Fibroblast of lung (primary cell): ENCODE data around the gene FNDC11. TPM values are rescaled to one million over a fixed set of nuclear protein-coding genes. Genes with fewer than 3 reads are reported as not detected.

Experiments used
- DNase-seq, 2 donors: peaks; one replicate each; pipeline versions ENCODE4 v3.0.0 to v3.0.0-alpha.2; 2010; ENCODE audit warnings: low read depth in 2 of 2
- H2AFZ ChIP-seq: 2 replicates; pipeline ENCODE4 v1.5.1; 2012; ENCODE audit warnings: low read length, control low read depth, inconsistent platforms
- H3K27ac ChIP-seq: 2 replicates; pipeline ENCODE4 v1.5.1; 2011; ENCODE audit warnings: low read length, control low read depth; ENCODE audit not compliant: insufficient read depth
- H3K27me3 ChIP-seq: 2 replicates; pipeline ENCODE4 v1.5.1; 2011; ENCODE audit warnings: mild to moderate bottlenecking, low read length; ENCODE audit not compliant: control insufficient read depth, insufficient read depth
- H3K36me3 ChIP-seq: 2 replicates; pipeline ENCODE4 v1.5.1; 2011; ENCODE audit warnings: low read length; ENCODE audit not compliant: control insufficient read depth, insufficient read depth
- H3K4me1 ChIP-seq: 2 replicates; pipeline ENCODE4 v1.5.1; 2011; ENCODE audit warnings: low read length; ENCODE audit not compliant: control insufficient read depth, insufficient read depth; ENCODE audit errors: extremely low read depth
- H3K4me2 ChIP-seq: 2 replicates; pipeline ENCODE4 v1.5.1; 2011; ENCODE audit warnings: low read length, control low read depth; ENCODE audit not compliant: insufficient read depth; ENCODE audit errors: extremely low read depth
- H3K4me3 ChIP-seq, 4 experiments: fragments of 200-600 bp in 1 of 4; sonication (generic) in 1 of 4; replicated peaks in 1 of 4; 2 replicates each; pipeline ENCODE4 v1.5.1; 2011 to 2016; ENCODE audit warnings: low read length in 4 of 4, low read depth in 3 of 4, mild to moderate bottlenecking in 3 of 4, control low read depth in 2 of 4, inconsistent platforms in 1 of 4, mixed read lengths in 1 of 4; ENCODE audit not compliant: insufficient read depth in 1 of 4; ENCODE audit errors: control extremely low read depth in 1 of 4
- H3K79me2 ChIP-seq: 2 replicates; pipeline ENCODE4 v1.5.1; 2012; ENCODE audit warnings: mild to moderate bottlenecking, low read length, inconsistent platforms; ENCODE audit not compliant: control insufficient read depth, insufficient read depth
- H3K9ac ChIP-seq: 2 replicates; pipeline ENCODE4 v1.5.1; 2011; ENCODE audit warnings: mild to moderate bottlenecking, low read length, control low read depth; ENCODE audit not compliant: insufficient read depth
- H3K9me3 ChIP-seq: 2 replicates; pipeline ENCODE4 v1.5.1; 2012; ENCODE audit warnings: low read depth, low read length; ENCODE audit not compliant: control insufficient read depth, insufficient read depth
- H4K20me1 ChIP-seq: 2 replicates; pipeline ENCODE4 v1.5.1; 2011; ENCODE audit warnings: low read length; ENCODE audit not compliant: control insufficient read depth, insufficient read depth; ENCODE audit errors: extremely low read depth
- EZH2 ChIP-seq: IDR thresholded peaks from 2 replicates; pipeline ENCODE4 v1.5.1; 2012; ENCODE audit warnings: low read length, control low read depth, mild to moderate bottlenecking; ENCODE audit errors: missing control alignments
- polyA minus RNA-seq: library from RNA; depleted of rRNA, polyadenylated mRNA; stranded (reverse); fragments of >200 nt; gene quantifications from 2 replicates; pipeline ENCODE4 v1.2.3, GENCODE V29; 2011; ENCODE audit warnings: low replicate concordance
- polyA plus RNA-seq, 2 donors: library from polyadenylated mRNA; depleted of rRNA in 1 of 2; stranded (reverse) in 1 of 2; unstranded in 1 of 2; fragments of >200 nt; gene quantifications; 2 replicates each; pipeline ENCODE4 v1.2.1, GENCODE V29; 2011 to 2012; ENCODE audit warnings: missing spikeins in 1 of 2
- total RNA-seq: library from RNA; depleted of rRNA; stranded (reverse); fragments of >200 nt; gene quantifications from 2 replicates; pipeline ENCODE4 v1.2.1, GENCODE V29; 2014
- TF ChIP-seq, protein P1 (sequence below), 2 donors: IDR thresholded peaks in 1 of 2; conservative IDR thresholded peaks in 1 of 2; 1 replicate in 1 of 2; 2 replicates in 1 of 2; pipeline ENCODE4 v1.5.1; 2011 to 2012; ENCODE audit warnings: low read length in 2 of 2, control low read depth in 1 of 2, inconsistent platforms in 1 of 2, low read depth in 1 of 2, mild to moderate bottlenecking in 1 of 2

Gene FNDC11, protein sequence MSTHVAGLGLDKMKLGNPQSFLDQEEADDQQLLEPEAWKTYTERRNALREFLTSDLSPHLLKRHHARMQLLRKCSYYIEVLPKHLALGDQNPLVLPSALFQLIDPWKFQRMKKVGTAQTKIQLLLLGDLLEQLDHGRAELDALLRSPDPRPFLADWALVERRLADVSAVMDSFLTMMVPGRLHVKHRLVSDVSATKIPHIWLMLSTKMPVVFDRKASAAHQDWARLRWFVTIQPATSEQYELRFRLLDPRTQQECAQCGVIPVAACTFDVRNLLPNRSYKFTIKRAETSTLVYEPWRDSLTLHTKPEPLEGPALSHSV
- 1.0 and 1.7 TPM in 2 replicates for total RNA-seq
- polyA plus RNA-seq: 0.18 and 0.22 TPM in 2 replicates
- polyA plus RNA-seq (2012): 0.51 and 0.53 TPM in 2 replicates
- polyA minus RNA-seq: 0.11 and 0.31 TPM in 2 replicates

DNA sequence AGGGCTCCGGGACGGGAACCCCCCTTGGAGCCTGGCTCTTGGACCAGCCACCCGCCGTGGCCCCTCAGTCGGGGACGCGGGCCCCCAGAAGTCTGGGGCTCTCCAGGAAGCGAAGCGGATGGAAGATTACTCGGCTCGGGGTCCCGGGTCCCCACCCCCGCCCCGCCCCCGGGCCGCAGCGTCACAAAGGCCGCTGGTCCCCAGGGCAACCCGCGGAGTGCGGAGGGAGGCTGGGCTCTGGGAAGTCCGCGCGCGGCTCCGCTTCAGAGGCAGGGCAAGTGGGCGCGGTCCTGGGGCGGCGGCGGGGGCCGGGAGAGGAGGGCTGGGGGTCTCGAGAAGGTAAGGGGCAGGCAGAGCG lies at the start of gene FNDC11:
FNDC11 (plus strand) TSS at position 227 of the 358 bp plus-strand sequence. CDS start 1,505 bp downstream, outside the sequence.
- H3K4me1 ChIP-seq: no peaks in the 10 kb centered on the region
- H3K4me2 ChIP-seq: peak within 1 kb of the TSS; percentile 85
- no peak within 1 kb of the TSS for H3K27ac ChIP-seq
- peak within 1 kb of the TSS; percentile 62 for H3K9ac ChIP-seq
- no peaks in the 10 kb centered on the region for H3K79me2 ChIP-seq
- no peak for TF ChIP-seq EZH2
- TF ChIP-seq, protein P1, sequence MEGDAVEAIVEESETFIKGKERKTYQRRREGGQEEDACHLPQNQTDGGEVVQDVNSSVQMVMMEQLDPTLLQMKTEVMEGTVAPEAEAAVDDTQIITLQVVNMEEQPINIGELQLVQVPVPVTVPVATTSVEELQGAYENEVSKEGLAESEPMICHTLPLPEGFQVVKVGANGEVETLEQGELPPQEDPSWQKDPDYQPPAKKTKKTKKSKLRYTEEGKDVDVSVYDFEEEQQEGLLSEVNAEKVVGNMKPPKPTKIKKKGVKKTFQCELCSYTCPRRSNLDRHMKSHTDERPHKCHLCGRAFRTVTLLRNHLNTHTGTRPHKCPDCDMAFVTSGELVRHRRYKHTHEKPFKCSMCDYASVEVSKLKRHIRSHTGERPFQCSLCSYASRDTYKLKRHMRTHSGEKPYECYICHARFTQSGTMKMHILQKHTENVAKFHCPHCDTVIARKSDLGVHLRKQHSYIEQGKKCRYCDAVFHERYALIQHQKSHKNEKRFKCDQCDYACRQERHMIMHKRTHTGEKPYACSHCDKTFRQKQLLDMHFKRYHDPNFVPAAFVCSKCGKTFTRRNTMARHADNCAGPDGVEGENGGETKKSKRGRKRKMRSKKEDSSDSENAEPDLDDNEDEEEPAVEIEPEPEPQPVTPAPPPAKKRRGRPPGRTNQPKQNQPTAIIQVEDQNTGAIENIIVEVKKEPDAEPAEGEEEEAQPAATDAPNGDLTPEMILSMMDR (conservative IDR thresholded peaks at IDR 0.05 in 1 of 2, IDR thresholded peaks at IDR 0.05 in 1 of 2; ENCODE audit: low read depth in 1 of 2, low read length in 2 of 2): no peak
- H4K20me1 ChIP-seq: no peaks in the 10 kb centered on the region
- H2AFZ ChIP-seq: peak within 1 kb of the TSS; percentile 23
- no peaks in the 10 kb centered on the region for H3K36me3 ChIP-seq
- peak within 1 kb of the TSS; percentile 53 to 68 (median 60) for H3K4me3 ChIP-seq
- DNase-seq: no peak
- H3K9me3 ChIP-seq: no peaks in the 10 kb centered on the region
- no peaks in the 10 kb centered on the region for H3K27me3 ChIP-seq

DNA sequence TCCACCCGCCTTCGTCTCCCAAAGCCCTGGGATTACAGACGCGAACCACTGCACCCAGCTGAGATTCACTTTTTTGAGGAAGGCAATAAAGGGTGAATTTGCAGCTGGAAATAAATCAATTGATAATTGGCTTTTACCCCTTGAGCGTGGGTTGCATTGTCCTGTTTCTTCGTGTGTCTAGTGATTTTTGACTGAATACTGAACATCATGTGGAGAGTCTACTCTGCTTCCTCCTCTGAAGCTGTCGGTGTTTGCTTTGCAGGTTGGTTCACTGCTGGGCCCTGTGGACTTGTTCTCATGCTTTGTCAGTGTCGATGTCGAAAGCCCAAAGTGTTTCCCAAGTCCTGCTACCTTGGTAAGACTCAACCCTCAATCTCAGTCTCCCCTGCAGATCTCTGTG lies 49.3 kb upstream of the FNDC11 start:
- DNase-seq: no peak
- H3K9me3 ChIP-seq: no peaks in the 10 kb centered on the region
- H3K79me2 ChIP-seq: no peaks in the 10 kb centered on the region

DNA sequence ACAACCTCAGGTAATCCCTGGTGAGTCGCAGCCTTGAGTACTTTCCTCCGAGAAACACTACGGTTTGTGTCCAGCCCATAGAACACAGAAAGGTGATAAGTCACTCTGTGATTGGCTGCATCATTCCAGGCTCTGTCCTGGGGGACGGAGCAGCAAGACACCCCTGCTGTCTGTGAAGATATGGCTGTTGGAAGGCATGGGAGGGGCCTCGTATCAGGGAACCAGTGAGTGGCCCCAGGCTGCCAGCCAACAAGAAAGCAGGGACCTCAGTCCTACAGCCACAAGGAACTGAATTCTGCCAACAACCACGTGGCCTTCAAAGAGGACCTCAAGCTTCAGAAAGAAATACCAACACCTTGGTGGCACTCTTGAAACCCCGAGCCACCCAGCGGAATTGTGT lies 48.7 kb upstream of the FNDC11 start:
- DNase-seq: no peak
- Histone ChIP-seq H4K20me1 (no peaks in the 10 kb centered on the region), H3K79me2 (no peaks in the 10 kb centered on the region), H3K27ac (no peak overlapping the region), H3K4me1 (no peaks in the 10 kb centered on the region), H3K36me3 (no peaks in the 10 kb centered on the region), H3K4me2 (no peak overlapping the region), H3K9ac (no peak overlapping the region), H3K4me3 (no peak overlapping the region), H3K27me3 (peaks cover 2% of the 10 kb centered on the region), H3K9me3 (no peaks in the 10 kb centered on the region), H2AFZ (no peak overlapping the region)
- TF ChIP-seq, protein P1 (conservative IDR thresholded peaks at IDR 0.05 in 1 of 2, IDR thresholded peaks at IDR 0.05 in 1 of 2; ENCODE audit: low read depth in 1 of 2, low read length in 2 of 2): no peak
- TF ChIP-seq EZH2: no peak

More for the DNA sequence above, 49.3 kb upstream of the FNDC11 start:
- Histone ChIP-seq H3K27me3 (peaks cover 2% of the 10 kb centered on the region), H3K36me3 (no peaks in the 10 kb centered on the region), H3K4me1 (no peaks in the 10 kb centered on the region), H4K20me1 (no peaks in the 10 kb centered on the region), H3K9ac (no peak overlapping the region), H2AFZ (no peak overlapping the region), H3K4me2 (no peak overlapping the region), H3K4me3 (no peak overlapping the region), H3K27ac (no peak overlapping the region)
- TF ChIP-seq, protein P1 (conservative IDR thresholded peaks at IDR 0.05 in 1 of 2, IDR thresholded peaks at IDR 0.05 in 1 of 2; ENCODE audit: low read depth in 1 of 2, low read length in 2 of 2): no peak
- no peak for TF ChIP-seq EZH2
